Body of pancreas (tissue), 4 donors: ENCODE results near the gene MVB12B. TPM values are rescaled to one million over a fixed set of nuclear protein-coding genes. Genes with fewer than 3 reads are reported as not detected.

Source experiments
- ATAC-seq: fragments of 150-250 bp; one replicate; pipeline ENCODE4 v1.9.1; 2016
- DNase-seq, 4 donors: peaks; one replicate each; pipeline ENCODE4 v3.0.0-alpha.2; 2019
- H3K27ac ChIP-seq, 4 donors: fragments of 200-600 bp; sonication (generic); 1 replicate in 3 of 4; 2 replicates in 1 of 4; pipeline versions ENCODE4 v1.5.1 to v1.6.1; 2016 to 2019; ENCODE audit warnings: mild to moderate bottlenecking in 1 of 4, mixed read lengths in 1 of 4, moderate library complexity in 1 of 4
- H3K27me3 ChIP-seq, 2 donors: fragments of 200-600 bp; sonication (generic); one replicate each; pipeline ENCODE4 v1.6.0; 2016; ENCODE audit warnings: mild to moderate bottlenecking in 1 of 2
- H3K36me3 ChIP-seq, 2 donors: fragments of 200-600 bp; sonication (generic); replicated peaks in 1 of 2; 2 replicates each; pipeline ENCODE4 v1.5.1; 2016; ENCODE audit warnings: low read depth in 2 of 2; ENCODE audit not compliant: insufficient read depth in 1 of 2
- H3K4me1 ChIP-seq: fragments of 200-600 bp; sonication (generic); one replicate; pipeline ENCODE4 v1.6.0; 2016
- H3K4me3 ChIP-seq, 2 donors: fragments of 200-600 bp; sonication (generic); 1 replicate in 1 of 2; 2 replicates in 1 of 2; pipeline ENCODE4 v1.5.1; 2016 to 2019
- H3K9me3 ChIP-seq, 3 donors: fragments of 200-600 bp; sonication (generic); 1 replicate in 2 of 3; 2 replicates in 1 of 3; pipeline ENCODE4 v1.5.1; 2016
- CTCF ChIP-seq, 7 experiments: fragments of 450-650 bp in 4 of 7; fragments of 200-600 bp in 3 of 7; sonication (generic) in 3 of 7; IDR thresholded peaks; one replicate each; pipeline ENCODE4 v1.5.1; 2016 to 2019; ENCODE audit warnings: antibody characterized with exemption in 7 of 7
- POLR2A ChIP-seq, 3 donors: fragments of 450-650 bp; IDR thresholded peaks; one replicate each; pipeline ENCODE4 v1.6.1; 2016; ENCODE audit warnings: antibody characterized with exemption in 3 of 3, mild to moderate bottlenecking in 2 of 3
- WGBS, 2 donors: methylation state at CpG; one replicate each; pipeline ENCODE4 v1.1.5; 2017; 5-methylcytosine and 5-hydroxymethylcytosine counted together
- intact Hi-C: fragments of 100-400 bp; cut with DNase I; formaldehyde crosslinking; loops from one replicate; pipeline ENCODE4 v1.15.1; 2023
- total RNA-seq, 2 donors: library from RNA; depleted of rRNA; stranded (reverse); fragments of >200 nt; gene quantifications; one replicate each; pipeline ENCODE4 v1.1.0, GENCODE V29; 2016

Gene MVB12B
- total RNA-seq, 2 donors from 2014 or later = 5.2 to 9.9 TPM

GRCh38 chr9:126498331-126498730 lies 171.7 kb downstream of the MVB12B start:
- Histone ChIP-seq H3K4me1 (peaks cover 20% of the 10 kb centered on the region), H3K27ac (no peak overlapping the region), H3K9me3 (no peaks in the 10 kb centered on the region), H3K4me3 (no peak overlapping the region), H3K36me3 (no peaks in the 10 kb centered on the region), H3K27me3 (peaks cover 0 to 8% of the 10 kb centered on the region in 2 donors)
- intact Hi-C loops = no loop called here
- WGBS, 2 donors = 68 to 73% methylated on average over 6 to 8 of the region's 8 CpGs
- DNase-seq (no peak), ATAC-seq (no peak)
- TF ChIP-seq CTCF (IDR thresholded peaks at IDR 0.05) (no peak), POLR2A (IDR thresholded peaks at IDR 0.05) (no peak)

GRCh38 chr9:126499005-126499910 lies 172.6 kb downstream of the MVB12B start:
- Histone ChIP-seq H3K9me3 (no peaks in the 10 kb centered on the region), H3K27me3 (peaks cover 0 to 8% of the 10 kb centered on the region in 2 donors), H3K4me1 (peaks cover 20% of the 10 kb centered on the region), H3K36me3 (no peaks in the 10 kb centered on the region), H3K27ac (no peak overlapping the region), H3K4me3 (peak overlapping the region in 1 of 2 donors; percentile 36)
- DNase-seq (peak in 3 of 4 donors; percentile 36 to 52 (median 39)), ATAC-seq (peak; percentile 69)
- intact Hi-C loops = no loop called here
- TF ChIP-seq CTCF (IDR thresholded peaks at IDR 0.05) (peak; percentile 76 to 100 (median 88)), POLR2A (IDR thresholded peaks at IDR 0.05) (no peak)
- WGBS, 2 donors = 2 to 3% methylated on average over 39 to 46 of the region's 46 CpGs

GRCh38 chr9:126499911-126500599 lies 173.4 kb downstream of the MVB12B start:
- ATAC-seq = no peak
- no peak for TF ChIP-seq CTCF (IDR thresholded peaks at IDR 0.05)
- no peak for TF ChIP-seq POLR2A (IDR thresholded peaks at IDR 0.05)
- 41% methylated on average over 16 to 20 of the region's 20 CpGs for WGBS, 2 donors
- no peak overlapping the region for H3K27ac ChIP-seq
- intact Hi-C loops = loop anchor here (5.0 kb wide), 1 partner anchor 57 kb away; no protein-coding TSS in a partner anchor
- no peaks in the 10 kb centered on the region for H3K36me3 ChIP-seq
- no peak overlapping the region for H3K4me3 ChIP-seq
- peaks cover 20% of the 10 kb centered on the region for H3K4me1 ChIP-seq
- no peak for DNase-seq
- no peaks in the 10 kb centered on the region for H3K9me3 ChIP-seq
- peaks cover 0 to 8% of the 10 kb centered on the region in 2 donors for H3K27me3 ChIP-seq

GRCh38 chr9:126500600-126501382 lies 174.2 kb downstream of the MVB12B start:
- Histone ChIP-seq H3K4me1 (peaks cover 22% of the 10 kb centered on the region), H3K4me3 (no peak overlapping the region), H3K9me3 (no peaks in the 10 kb centered on the region), H3K36me3 (no peaks in the 10 kb centered on the region), H3K27me3 (peaks cover 0 to 8% of the 10 kb centered on the region in 2 donors), H3K27ac (no peak overlapping the region)
- intact Hi-C loops = loop anchor here (5.0 kb wide), 1 partner anchor 57 kb away; no protein-coding TSS in a partner anchor
- DNase-seq = peak; percentile 69 to 78 (median 73)
- WGBS, 2 donors = 29 to 34% methylated on average over 12 to 37 of the region's 37 CpGs
- TF ChIP-seq CTCF (IDR thresholded peaks at IDR 0.05) (peak; percentile 87 to 94 (median 92)), POLR2A (IDR thresholded peaks at IDR 0.05) (no peak)
- peak; percentile 65 for ATAC-seq
